H9 (cell line): ENCODE data around the gene TANGO6. TPM values are rescaled to one million over a fixed set of nuclear protein-coding genes. Genes with fewer than 3 reads are reported as not detected.
A peak's percentile ranks its signal among the peaks of the same experiment; 100 is the strongest.

Experiments used
- DNase-seq: peaks from one replicate; pipeline ENCODE4 v3.0.0-alpha.2; 2017
- H2AFZ ChIP-seq: one replicate; pipeline ENCODE4 v1.6.1; 2013; ENCODE audit warnings: mild to moderate bottlenecking, low read length, control low read depth, moderate library complexity
- H2AK5ac ChIP-seq: 2 replicates; pipeline ENCODE4 v1.6.1; 2013; ENCODE audit warnings: low read length, control low read depth, mixed read lengths; ENCODE audit not compliant: insufficient read length
- H2BK120ac ChIP-seq: one replicate; pipeline ENCODE4 v1.6.1; 2013; ENCODE audit warnings: low read depth, mild to moderate bottlenecking, low read length, control low read depth, inconsistent platforms; ENCODE audit not compliant: poor library complexity, severe bottlenecking
- H2BK12ac ChIP-seq: 2 replicates; pipeline ENCODE4 v1.6.1; 2013; ENCODE audit warnings: low read length, control low read depth, mixed read lengths, low read depth; ENCODE audit not compliant: insufficient read length
- H2BK15ac ChIP-seq: 2 replicates; pipeline ENCODE4 v1.6.1; 2013; ENCODE audit warnings: low read depth, low read length, control low read depth
- H2BK20ac ChIP-seq: one replicate; pipeline ENCODE4 v1.6.1; 2013; ENCODE audit warnings: low read depth, mild to moderate bottlenecking, low read length, control low read depth, inconsistent platforms; ENCODE audit not compliant: poor library complexity, severe bottlenecking
- H2BK5ac ChIP-seq: 2 replicates; pipeline ENCODE4 v1.6.1; 2013; ENCODE audit warnings: low read length, control low read depth, mixed read lengths; ENCODE audit not compliant: insufficient read length
- H3K14ac ChIP-seq: 2 replicates; pipeline ENCODE4 v1.6.1; 2013; ENCODE audit warnings: low read length, control low read depth; ENCODE audit not compliant: insufficient read depth
- H3K18ac ChIP-seq: 2 replicates; pipeline ENCODE4 v1.6.1; 2013; ENCODE audit warnings: low read depth, mild to moderate bottlenecking, mixed read lengths, low read length, control low read depth; ENCODE audit not compliant: insufficient read length
- H3K23ac ChIP-seq: 2 replicates; pipeline ENCODE4 v1.6.1; 2013; ENCODE audit warnings: low read length, control low read depth, mixed read lengths, low read depth; ENCODE audit not compliant: insufficient read length
- H3K23me2 ChIP-seq: 2 replicates; pipeline ENCODE4 v1.6.1; 2013; ENCODE audit warnings: low read depth, mild to moderate bottlenecking, mixed read lengths, low read length, control low read depth; ENCODE audit not compliant: insufficient read length, poor library complexity, severe bottlenecking
- H3K27ac ChIP-seq: 2 replicates; pipeline ENCODE4 v1.5.1; 2013; ENCODE audit warnings: low read length, control low read depth, mixed read lengths, low read depth; ENCODE audit not compliant: insufficient read length
- H3K27me3 ChIP-seq: 2 replicates; pipeline ENCODE4 v1.6.1; 2013; ENCODE audit warnings: low read length, control low read depth, inconsistent platforms; ENCODE audit not compliant: insufficient read depth
- H3K4ac ChIP-seq: 2 replicates; pipeline ENCODE4 v1.6.1; 2013; ENCODE audit warnings: low read depth, mild to moderate bottlenecking, control low read depth, inconsistent platforms, low read length, moderate library complexity
- H3K4me1 ChIP-seq: 2 replicates; pipeline ENCODE4 v1.6.1; 2013; ENCODE audit warnings: low read length, control low read depth, inconsistent platforms; ENCODE audit not compliant: insufficient read depth
- H3K4me2 ChIP-seq: 2 replicates; pipeline ENCODE4 v1.6.1; 2013; ENCODE audit warnings: low read length, control low read depth, mixed read lengths; ENCODE audit not compliant: insufficient read length, insufficient read depth
- H3K56ac ChIP-seq: 2 replicates; pipeline ENCODE4 v1.6.1; 2013; ENCODE audit warnings: low read depth, mild to moderate bottlenecking, mixed read lengths, low read length, control low read depth; ENCODE audit not compliant: insufficient read length
- H3K79me1 ChIP-seq: 2 replicates; pipeline ENCODE4 v1.6.1; 2013; ENCODE audit warnings: low read depth, mild to moderate bottlenecking, moderate library complexity, low read length, control low read depth, inconsistent platforms; ENCODE audit not compliant: insufficient read depth, poor library complexity, severe bottlenecking
- H3K79me2 ChIP-seq: 2 replicates; pipeline ENCODE4 v1.6.1; 2013; ENCODE audit warnings: low read length, control low read depth, inconsistent platforms; ENCODE audit not compliant: insufficient read depth
- H3K9ac ChIP-seq: 2 replicates; pipeline ENCODE4 v1.6.1; 2013; ENCODE audit warnings: low read length, control low read depth, mixed read lengths; ENCODE audit not compliant: insufficient read length; ENCODE audit errors: extremely low read depth
- H3K9me3 ChIP-seq: one replicate; pipeline ENCODE4 v1.6.1; 2013; ENCODE audit warnings: low read depth, low read length, inconsistent platforms; ENCODE audit not compliant: control insufficient read depth
- H3T11ph ChIP-seq: one replicate; pipeline ENCODE4 v1.6.1; 2013; ENCODE audit warnings: mild to moderate bottlenecking, low read length, control low read depth, inconsistent platforms
- H4K20me1 ChIP-seq: one replicate; pipeline ENCODE4 v1.6.1; 2013; ENCODE audit not compliant: control insufficient read depth, insufficient read length, insufficient read depth
- H4K5ac ChIP-seq: 2 replicates; pipeline ENCODE4 v1.6.1; 2013; ENCODE audit warnings: low read depth, mild to moderate bottlenecking, mixed read lengths, low read length, control low read depth; ENCODE audit not compliant: insufficient read length
- H4K8ac ChIP-seq: replicated peaks from 2 replicates; pipeline ENCODE4 v1.6.1; 2013; ENCODE audit warnings: low read length, control low read depth, mixed read lengths, low read depth; ENCODE audit not compliant: insufficient read length
- H4K91ac ChIP-seq: 2 replicates; pipeline ENCODE4 v1.6.1; 2013; ENCODE audit warnings: low read depth, mild to moderate bottlenecking, moderate library complexity, mixed read lengths, low read length, control low read depth; ENCODE audit not compliant: insufficient read length
- H3K27ac Mint-ChIP-seq, 3 experiments: 2 replicates in 2 of 3; 3 replicates in 1 of 3; pipeline ENCODE4 v1.8.0; 2020 to 2021; ENCODE audit warnings: mixed read lengths in 3 of 3, mild to moderate bottlenecking in 1 of 3, moderate library complexity in 1 of 3
- H3K27me3 Mint-ChIP-seq: 2 replicates; pipeline ENCODE4 v1.8.0; 2021; ENCODE audit warnings: low read depth, mild to moderate bottlenecking, moderate library complexity, mixed read lengths
- H3K36me3 Mint-ChIP-seq, 3 experiments: 2 replicates in 2 of 3; 3 replicates in 1 of 3; pipeline ENCODE4 v1.8.0; 2020 to 2021; ENCODE audit warnings: low read depth in 3 of 3, mixed read lengths in 3 of 3; ENCODE audit not compliant: insufficient read depth in 1 of 3
- H3K4me1 Mint-ChIP-seq, 2 experiments: 2 replicates each; pipeline ENCODE4 v1.8.0; 2020; ENCODE audit warnings: mixed read lengths in 2 of 2
- H3K4me3 Mint-ChIP-seq, 2 experiments: 2 replicates in 1 of 2; 3 replicates in 1 of 2; pipeline ENCODE4 v1.8.0; 2020 to 2021; ENCODE audit warnings: mild to moderate bottlenecking in 2 of 2, mixed read lengths in 2 of 2, moderate library complexity in 1 of 2
- H3K9me3 Mint-ChIP-seq, 2 experiments: 2 replicates in 1 of 2; 3 replicates in 1 of 2; pipeline ENCODE4 v1.8.0; 2020; ENCODE audit warnings: mild to moderate bottlenecking in 2 of 2, mixed read lengths in 2 of 2, moderate library complexity in 1 of 2
- WGBS: extraction: QIAGEN DNeasy Blood & Tissue Kit; methylation state at CpG from one replicate; pipeline ENCODE4 v1.1.7; 2013; ENCODE audit warnings: missing lambda C conversion rate, low lambda C conversion rate, mixed read lengths; ENCODE audit not compliant: insufficient read length; ENCODE audit errors: extremely low coverage; 5-methylcytosine and 5-hydroxymethylcytosine counted together
- total RNA-seq: library from RNA; stranded (reverse); gene quantifications from 2 replicates; pipeline ENCODE4 v1.2.1, GENCODE V29; 2021
- TF ChIP-seq, protein P1 (sequence below): fragments of 200-600 bp; sonication (generic); conservative IDR thresholded peaks from 3 replicates; pipeline ENCODE4 v1.8.0; 2021; ENCODE audit warnings: antibody characterized with exemption, mild to moderate bottlenecking

The TANGO6 gene
- total RNA-seq, 1 experiment from 2014 or later = 12.0 TPM

DNA sequence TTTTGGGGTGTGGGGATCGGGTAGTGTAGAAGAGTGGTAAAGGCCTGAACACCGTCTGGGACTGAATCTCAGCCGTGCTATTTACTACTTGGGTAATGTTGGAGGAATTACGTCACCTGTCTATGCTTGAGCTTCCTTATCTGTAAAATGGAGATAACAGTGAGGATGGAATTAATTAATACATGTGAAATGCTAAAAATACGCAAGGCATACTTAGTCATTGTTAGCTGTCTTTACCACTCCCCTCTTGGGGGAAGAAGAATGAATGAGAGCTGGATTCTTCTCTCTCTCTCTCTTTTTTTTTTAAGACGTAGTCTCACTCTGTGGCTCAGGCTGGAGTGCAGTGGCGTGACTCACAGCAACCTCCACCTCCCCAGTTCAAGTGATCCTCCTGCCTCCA is 41.1 kb upstream of the TANGO6 start:
- WGBS = no CpG with 5 or more reads among the region's 7 CpGs
- no peak for DNase-seq
- Mint-ChIP-seq H3K4me1 (peaks cover 29 to 35% of the 10 kb centered on the region in 2 experiments), H3K9me3 (no peaks in the 10 kb centered on the region), H3K27me3 (no peaks in the 10 kb centered on the region), H3K4me3 (no peak overlapping the region), H3K36me3 (peaks cover 13 to 49% (median 47%) of the 10 kb centered on the region in 3 experiments), H3K27ac (0 out of 7 replicates have a peak overlapping the region, but pooled peaks of 1 of the 3 experiments have one; percentile 11)
- no peak overlapping the region for H2AFZ ChIP-seq
- no peak overlapping the region for H2BK20ac ChIP-seq
- no peak overlapping the region for H3K18ac ChIP-seq
- no peak overlapping the region for H4K5ac ChIP-seq
- no peak overlapping the region for H3K9ac ChIP-seq
- no peaks in the 10 kb centered on the region for H4K20me1 ChIP-seq
- no peak overlapping the region for H4K8ac ChIP-seq
- no peak overlapping the region for H3K14ac ChIP-seq
- no peak overlapping the region for H2AK5ac ChIP-seq
- no peak overlapping the region for H3K4ac ChIP-seq
- H3K4me2 ChIP-seq = no peak overlapping the region
- no peaks in the 10 kb centered on the region for H3K79me2 ChIP-seq
- H3T11ph ChIP-seq = no peak overlapping the region
- no peak overlapping the region for H3K27ac ChIP-seq
- H3K4me1 ChIP-seq = peaks cover 13% of the 10 kb centered on the region
- H3K23ac ChIP-seq = no peak overlapping the region
- no peak overlapping the region for H2BK15ac ChIP-seq
- no peak overlapping the region for H2BK120ac ChIP-seq
- H2BK12ac ChIP-seq = no peak overlapping the region
- no peak overlapping the region for H4K91ac ChIP-seq
- no peaks in the 10 kb centered on the region for H3K9me3 ChIP-seq
- no peak overlapping the region for H3K56ac ChIP-seq
- H3K79me1 ChIP-seq = peaks cover 5% of the 10 kb centered on the region
- H3K27me3 ChIP-seq = no peaks in the 10 kb centered on the region
- no peak overlapping the region for H2BK5ac ChIP-seq
- TF ChIP-seq, protein P1, sequence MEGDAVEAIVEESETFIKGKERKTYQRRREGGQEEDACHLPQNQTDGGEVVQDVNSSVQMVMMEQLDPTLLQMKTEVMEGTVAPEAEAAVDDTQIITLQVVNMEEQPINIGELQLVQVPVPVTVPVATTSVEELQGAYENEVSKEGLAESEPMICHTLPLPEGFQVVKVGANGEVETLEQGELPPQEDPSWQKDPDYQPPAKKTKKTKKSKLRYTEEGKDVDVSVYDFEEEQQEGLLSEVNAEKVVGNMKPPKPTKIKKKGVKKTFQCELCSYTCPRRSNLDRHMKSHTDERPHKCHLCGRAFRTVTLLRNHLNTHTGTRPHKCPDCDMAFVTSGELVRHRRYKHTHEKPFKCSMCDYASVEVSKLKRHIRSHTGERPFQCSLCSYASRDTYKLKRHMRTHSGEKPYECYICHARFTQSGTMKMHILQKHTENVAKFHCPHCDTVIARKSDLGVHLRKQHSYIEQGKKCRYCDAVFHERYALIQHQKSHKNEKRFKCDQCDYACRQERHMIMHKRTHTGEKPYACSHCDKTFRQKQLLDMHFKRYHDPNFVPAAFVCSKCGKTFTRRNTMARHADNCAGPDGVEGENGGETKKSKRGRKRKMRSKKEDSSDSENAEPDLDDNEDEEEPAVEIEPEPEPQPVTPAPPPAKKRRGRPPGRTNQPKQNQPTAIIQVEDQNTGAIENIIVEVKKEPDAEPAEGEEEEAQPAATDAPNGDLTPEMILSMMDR = no peak
- no peaks in the 10 kb centered on the region for H3K23me2 ChIP-seq
